SK-N-SH (cell line): ENCODE data around the gene PTGES3.

Experiments used
- ELF1 ChIP-seq: IDR thresholded peaks from 2 replicates; pipeline ENCODE4 v1.4.0; 2012
- GABPA ChIP-seq: IDR thresholded peaks from 2 replicates; pipeline ENCODE4 v1.4.0; 2012; ENCODE audit warnings: low read depth, mild to moderate bottlenecking
- REST ChIP-seq: IDR thresholded peaks from 2 replicates; pipeline ENCODE4 v1.6.1; 2012; ENCODE audit warnings: mild to moderate bottlenecking, low read depth, low read length, moderate library complexity
- TF ChIP-seq, protein P1 (sequence below): fragments of 200-600 bp; sonication (generic); IDR thresholded peaks from 2 replicates; pipeline ENCODE4 v1.6.1; 2017; ENCODE audit warnings: antibody characterized with exemption, mild to moderate bottlenecking, moderate library complexity

GRCh38 chr12:56614627-56615026 lies 73.5 kb downstream of the PTGES3 start:
- no peak for TF ChIP-seq GABPA
- no peak for TF ChIP-seq ELF1
- TF ChIP-seq REST = no peak
- TF ChIP-seq, protein P1, sequence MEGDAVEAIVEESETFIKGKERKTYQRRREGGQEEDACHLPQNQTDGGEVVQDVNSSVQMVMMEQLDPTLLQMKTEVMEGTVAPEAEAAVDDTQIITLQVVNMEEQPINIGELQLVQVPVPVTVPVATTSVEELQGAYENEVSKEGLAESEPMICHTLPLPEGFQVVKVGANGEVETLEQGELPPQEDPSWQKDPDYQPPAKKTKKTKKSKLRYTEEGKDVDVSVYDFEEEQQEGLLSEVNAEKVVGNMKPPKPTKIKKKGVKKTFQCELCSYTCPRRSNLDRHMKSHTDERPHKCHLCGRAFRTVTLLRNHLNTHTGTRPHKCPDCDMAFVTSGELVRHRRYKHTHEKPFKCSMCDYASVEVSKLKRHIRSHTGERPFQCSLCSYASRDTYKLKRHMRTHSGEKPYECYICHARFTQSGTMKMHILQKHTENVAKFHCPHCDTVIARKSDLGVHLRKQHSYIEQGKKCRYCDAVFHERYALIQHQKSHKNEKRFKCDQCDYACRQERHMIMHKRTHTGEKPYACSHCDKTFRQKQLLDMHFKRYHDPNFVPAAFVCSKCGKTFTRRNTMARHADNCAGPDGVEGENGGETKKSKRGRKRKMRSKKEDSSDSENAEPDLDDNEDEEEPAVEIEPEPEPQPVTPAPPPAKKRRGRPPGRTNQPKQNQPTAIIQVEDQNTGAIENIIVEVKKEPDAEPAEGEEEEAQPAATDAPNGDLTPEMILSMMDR = no peak
